ENCODE data around the gene DOCK3.

DNA sequence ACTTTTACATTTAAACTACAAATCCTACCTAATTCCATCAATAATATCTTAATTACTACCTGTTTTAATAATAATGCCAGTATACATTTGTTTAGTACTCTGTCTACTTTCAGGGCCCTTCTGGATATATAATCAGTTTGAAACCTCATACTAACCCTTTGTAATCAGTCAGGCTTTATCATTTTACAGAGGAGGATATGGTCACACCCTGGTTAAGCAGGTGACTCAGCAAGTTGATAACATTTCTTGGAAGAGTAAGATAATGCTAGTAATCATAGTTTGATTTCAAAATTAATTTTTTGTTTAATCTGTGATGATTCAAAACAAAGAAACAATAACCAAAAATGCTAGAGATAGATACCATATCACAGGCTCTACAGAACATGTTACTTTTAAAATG, 502.2 kb downstream of the DOCK3 start:
- TF ChIP-seq TAF1 (IDR thresholded peaks at IDR 0.05; ENCODE audit: borderline replicate concordance, low read depth, low read length) (no peak), POLR2AphosphoS5 (IDR thresholded peaks at IDR 0.05; ENCODE audit: low read depth, low read length) (no peak), POLR2A (IDR thresholded peaks at IDR 0.05; ENCODE audit: low read depth, low read length) (no peak)
